SK-N-MC (cell line): ENCODE results near the gene FRK.

Source experiments
- EZH2 ChIP-seq: fragments of 200-600 bp; sonication (generic); IDR thresholded peaks from one replicate; pipeline ENCODE4 v1.6.1; 2017; ENCODE audit warnings: antibody characterized with exemption
- POLR2AphosphoS5 ChIP-seq: IDR thresholded peaks from 2 replicates; pipeline ENCODE4 v1.6.1; 2012; ENCODE audit warnings: mild to moderate bottlenecking, low read depth, low read length, borderline replicate concordance

GRCh38 chr6:116105247-116105646 is 44.6 kb upstream of the FRK start:
- no peak for TF ChIP-seq POLR2AphosphoS5
- TF ChIP-seq EZH2 = no peak
